NCI-H524 (cell line): Measurements from ENCODE around the gene OR2D3.
"Not testable (repeated sequence)": the region's sequence is repeated elsewhere in the genome, so short reads cannot be mapped to it uniquely, and the experiment has no call there.

ENCODE experiments used
- DNase-seq, 2 experiments: peaks; one replicate each; lab custom pipeline; 2025; lab: John Stamatoyannopoulos, UW

Gene OR2D3

GRCh38 chr11:6920702-6921101 is at the start of gene OR2D3:
Gene OR2D3 (plus strand): TSS chr11:6921002. CDS start chr11:6921002, 0 bp downstream.
- DNase-seq, result no peak

GRCh38 chr11:6871278-6871677 is 49.5 kb upstream of the OR2D3 start:
- no peak for DNase-seq

DNA sequence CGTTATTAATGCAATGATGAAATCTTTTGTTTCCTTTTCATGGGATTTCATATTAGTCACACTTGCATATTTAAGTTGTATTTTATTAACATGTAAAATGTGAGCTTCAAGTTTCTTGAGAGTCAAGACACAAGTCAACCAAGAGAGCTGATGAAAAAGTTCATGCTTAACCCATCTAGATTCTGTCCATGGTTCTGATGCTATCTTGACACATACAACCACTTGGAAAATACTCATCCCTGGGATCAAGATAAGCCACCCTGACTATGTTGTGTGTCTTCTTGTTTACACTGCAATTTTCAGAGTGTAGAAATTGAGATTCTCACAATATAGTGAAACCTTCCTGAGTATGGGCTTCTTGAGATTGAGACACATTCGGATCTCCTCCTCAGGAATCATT is 45.0 kb upstream of the OR2D3 start:
- DNase-seq, result no peak

GRCh38 chr11:6876325-6876724 is 44.5 kb upstream of the OR2D3 start, which contains the start of gene OR10A4:
Gene OR10A4 (plus strand): TSS chr11:6876625. CDS start chr11:6876648, 23 bp downstream.
- DNase-seq, result no peak

- no peak for DNase-seq
Measured at GRCh38 chr11:6876914-6877313, 43.9 kb upstream of the OR2D3 start.

DNA sequence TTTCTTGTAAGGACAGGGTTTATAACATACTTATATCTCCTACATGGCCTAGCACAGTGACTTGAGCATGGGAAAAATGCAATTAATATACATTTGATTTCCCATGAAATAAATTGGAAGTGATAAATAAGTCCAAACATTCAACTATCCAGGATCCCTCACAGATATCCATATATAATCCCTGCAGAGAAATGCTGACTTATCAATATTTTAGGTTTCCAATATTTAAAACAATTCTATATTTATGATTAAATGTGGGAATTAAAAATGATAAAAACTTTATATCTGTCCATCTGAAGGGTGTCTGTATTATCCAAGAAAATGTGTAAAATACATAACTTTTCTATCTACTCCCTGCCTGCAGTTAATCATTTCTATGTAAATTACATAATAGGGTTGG is 38.1 kb upstream of the OR2D3 start:
- DNase-seq, result no peak

DNA sequence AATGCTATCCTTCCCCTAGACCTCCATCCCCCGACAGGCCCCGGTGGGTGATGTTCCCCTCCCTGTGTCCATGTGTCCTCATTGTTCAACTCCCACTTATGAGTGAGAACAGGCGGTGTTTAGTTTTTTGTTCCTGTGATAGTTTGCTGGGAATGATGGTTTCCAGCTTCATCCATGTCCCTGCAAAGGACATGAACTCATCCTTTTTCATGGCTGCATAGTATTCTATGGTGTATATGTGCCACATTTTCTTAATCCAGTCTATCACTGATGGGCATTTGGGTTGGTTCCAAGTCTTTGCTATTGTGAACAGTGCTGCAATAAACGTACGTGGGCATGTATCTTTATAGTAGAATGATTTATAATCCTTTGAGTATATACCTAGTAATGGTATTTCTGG is 33.1 kb upstream of the OR2D3 start:
- DNase-seq, result not testable (repeated sequence)

DNA sequence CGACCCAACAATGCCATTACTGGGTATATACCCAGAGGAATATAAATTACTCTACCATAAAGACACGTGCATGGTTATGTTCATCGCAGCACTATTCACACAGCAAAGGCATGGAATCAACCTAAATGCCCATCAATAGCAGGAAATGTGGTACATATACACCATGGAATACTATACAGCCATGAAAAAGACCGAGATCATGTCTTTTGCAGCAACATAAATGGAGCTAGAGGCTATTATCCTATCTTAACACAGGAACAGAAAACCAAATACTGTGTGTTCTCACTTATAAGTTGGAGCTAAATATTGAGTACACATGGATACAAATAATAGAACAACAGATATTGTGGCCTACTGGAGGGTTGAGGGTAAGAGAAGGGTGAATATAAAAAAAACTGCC is 32.0 kb upstream of the OR2D3 start:
- DNase-seq, result no peak

DNA sequence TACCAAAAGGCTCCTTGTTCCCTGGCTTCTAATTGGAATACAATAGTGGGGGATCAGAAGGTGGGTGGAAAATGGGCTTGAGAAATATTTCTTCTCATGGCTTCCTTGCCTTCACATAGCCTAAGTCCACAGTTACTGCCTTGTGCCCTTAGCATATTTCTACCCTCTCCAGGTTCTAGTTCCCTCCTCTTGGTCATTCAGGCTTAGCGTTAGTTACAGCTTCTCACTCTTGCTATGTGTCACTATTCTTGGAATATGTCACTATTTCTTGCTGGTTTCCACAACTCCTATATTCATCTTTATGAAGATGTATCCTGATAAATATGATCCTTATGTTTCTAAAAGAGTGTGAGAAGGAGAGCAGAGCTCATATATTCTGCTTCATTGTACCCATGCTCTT is 31.0 kb upstream of the OR2D3 start:
- no peak for DNase-seq

DNA sequence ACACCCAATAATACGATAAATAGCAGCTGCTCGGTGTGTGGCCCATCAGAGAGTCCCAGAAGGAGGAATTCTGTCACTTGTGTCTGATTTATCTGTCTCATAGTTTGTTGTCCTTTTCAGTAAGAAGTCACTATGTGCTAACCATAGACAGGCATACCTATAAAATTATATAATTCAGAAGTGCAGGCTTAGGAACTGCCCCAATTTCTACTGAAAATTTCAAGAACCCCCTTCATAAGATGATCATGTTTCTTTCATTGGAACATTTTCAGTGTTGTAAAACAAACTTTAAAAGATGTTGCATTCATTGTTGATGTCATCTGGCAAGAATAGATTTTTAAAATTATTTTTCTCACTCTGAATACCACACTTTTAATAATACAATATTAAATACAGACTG is 28.4 kb upstream of the OR2D3 start, which contains the start of gene OR2D2:
Gene OR2D2 (minus strand): TSS at position 101 of the 400 bp plus-strand sequence. CDS start 0 bp downstream, at position 101.
- no peak for DNase-seq

DNA sequence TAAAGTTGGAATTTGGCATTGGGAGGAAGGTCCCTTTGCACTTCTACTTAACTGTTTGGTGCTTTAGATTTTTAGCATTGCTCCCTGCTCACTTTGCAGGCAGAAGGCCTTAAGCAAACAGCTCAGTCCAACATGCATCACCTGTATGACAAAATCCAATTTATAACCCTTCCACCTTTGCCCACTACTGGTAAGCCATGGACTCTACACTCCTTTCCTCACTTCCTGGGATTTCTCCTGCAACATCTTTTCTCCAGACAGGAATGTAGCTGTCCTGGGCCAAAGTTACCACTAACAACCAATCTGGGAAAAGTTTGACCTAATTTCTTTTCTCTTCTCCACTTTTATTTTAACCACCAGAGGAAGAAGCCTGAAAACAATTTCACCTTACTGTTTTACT is 26.7 kb upstream of the OR2D3 start:
- no peak for DNase-seq

- DNase-seq, result no peak
Measured at GRCh38 chr11:6895010-6895409, 25.8 kb upstream of the OR2D3 start.

DNA sequence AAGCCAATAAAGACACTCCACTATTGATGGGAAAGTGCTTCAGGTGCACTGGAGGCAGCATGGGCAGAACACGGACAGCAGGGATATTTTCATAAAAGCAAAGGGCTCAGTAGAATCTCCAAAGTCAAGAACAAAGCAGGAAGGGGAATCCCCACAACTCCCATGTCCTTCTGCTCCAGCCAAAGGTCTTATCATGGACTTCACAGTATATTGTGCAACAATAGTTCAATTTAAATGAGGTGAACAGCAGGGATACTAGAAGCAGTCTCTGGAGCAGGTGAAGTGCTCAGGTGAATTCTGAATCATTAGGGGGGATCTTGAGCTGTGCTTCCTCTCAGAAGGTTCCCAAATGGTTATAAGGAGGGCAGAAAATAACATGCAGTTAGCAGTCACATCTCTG is 21.9 kb upstream of the OR2D3 start:
- no peak for DNase-seq

GRCh38 chr11:6900327-6900999 is 20.3 kb upstream of the OR2D3 start:
- no peak for DNase-seq

DNA sequence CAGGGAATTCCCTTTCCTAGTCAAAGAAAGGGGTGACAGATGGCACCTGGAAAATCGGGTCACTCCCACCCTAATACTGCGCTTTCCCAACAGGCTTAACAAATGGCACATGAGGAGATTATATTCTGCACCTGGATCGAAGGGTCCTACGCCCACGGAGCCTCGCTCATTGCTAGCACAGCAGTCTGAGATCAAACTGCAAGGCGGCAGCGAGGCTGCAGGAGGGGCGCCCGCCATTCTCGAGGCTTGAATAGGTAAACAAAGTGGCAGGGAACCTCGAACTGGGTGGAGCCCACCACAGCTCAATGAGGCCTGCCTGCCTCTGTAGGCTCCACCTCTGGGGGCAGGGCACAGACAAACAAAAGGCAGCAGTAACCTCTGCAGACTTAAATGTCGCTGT is 16.0 kb upstream of the OR2D3 start:
- DNase-seq, result not testable (repeated sequence)

- no peak for DNase-seq
Measured at GRCh38 chr11:6911378-6911777, 9.4 kb upstream of the OR2D3 start.

DNA sequence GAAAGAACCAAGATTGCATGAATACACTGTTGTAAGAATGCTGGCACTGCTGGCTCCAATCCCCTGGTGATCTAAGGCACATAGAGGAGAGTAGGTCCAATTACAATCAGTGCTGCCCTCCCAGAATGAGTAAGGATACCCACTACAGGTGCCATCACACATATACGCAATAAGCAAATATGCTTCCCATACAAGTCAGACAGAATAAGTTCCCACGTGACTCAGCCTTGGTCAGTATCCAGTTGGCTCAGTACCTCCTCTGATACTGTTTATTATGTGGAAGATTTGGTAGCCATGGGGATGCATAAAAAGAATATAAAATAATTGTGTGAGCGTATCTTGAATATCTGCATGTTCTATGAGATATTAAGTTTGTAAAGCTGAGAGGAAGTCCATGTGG is 8.9 kb upstream of the OR2D3 start:
- no peak for DNase-seq

DNA sequence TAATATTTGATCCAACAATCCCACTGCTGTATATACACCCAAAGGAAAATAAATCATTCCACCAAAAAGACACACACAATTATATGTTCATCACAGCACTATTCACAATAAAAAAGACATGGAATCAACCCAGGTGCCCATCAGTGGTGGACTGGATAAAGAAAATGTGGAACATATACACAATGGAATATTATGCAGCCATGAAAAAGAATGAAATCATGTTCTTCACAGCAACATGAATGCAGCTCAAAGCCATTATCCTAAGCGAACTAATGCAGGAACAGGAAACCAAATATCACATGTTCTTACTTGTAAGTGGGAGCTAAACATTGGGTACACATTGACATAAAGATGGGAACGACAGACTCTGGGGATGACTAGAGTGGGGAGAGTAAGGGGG is 1.1 kb upstream of the OR2D3 start:
- no peak for DNase-seq

- DNase-seq, result no peak
Measured at GRCh38 chr11:6925007-6925577, 4.3 kb downstream of the OR2D3 start.

DNA sequence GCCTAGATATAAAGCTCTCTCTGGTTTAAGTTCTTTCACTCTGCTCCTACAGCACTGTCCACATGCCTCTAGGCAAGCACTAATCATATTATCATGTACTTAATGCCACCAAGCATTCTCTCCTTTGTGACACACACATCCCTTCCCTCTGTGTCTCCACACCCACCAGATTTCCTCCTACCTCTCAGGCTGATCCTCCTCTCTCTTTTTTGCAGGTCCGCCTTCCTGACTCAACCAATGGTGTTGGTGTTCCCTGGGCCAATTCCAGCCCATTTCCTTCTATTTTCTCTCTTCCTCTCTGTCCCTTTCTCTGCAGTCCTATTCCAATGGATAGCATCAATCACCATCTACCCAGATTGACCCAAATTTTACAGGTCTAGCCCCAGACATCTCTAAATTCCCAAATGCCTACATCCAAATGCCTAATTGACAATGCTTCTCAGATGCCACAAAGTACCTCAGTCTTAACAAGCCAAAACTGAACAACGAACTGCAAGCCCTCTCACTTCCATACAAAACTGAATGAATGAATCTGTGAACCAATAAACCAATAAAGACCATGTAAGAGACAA is 4.9 kb downstream of the OR2D3 start:
- DNase-seq, result peak; percentile 18 to 37

GRCh38 chr11:6926208-6927029 is 5.6 kb downstream of the OR2D3 start, which contains the start of gene ZNF215:
Gene ZNF215 (plus strand): TSS chr11:6926426. CDS start chr11:6932273, 5,847 bp downstream.
- DNase-seq, result peak; percentile 69 to 82

DNA sequence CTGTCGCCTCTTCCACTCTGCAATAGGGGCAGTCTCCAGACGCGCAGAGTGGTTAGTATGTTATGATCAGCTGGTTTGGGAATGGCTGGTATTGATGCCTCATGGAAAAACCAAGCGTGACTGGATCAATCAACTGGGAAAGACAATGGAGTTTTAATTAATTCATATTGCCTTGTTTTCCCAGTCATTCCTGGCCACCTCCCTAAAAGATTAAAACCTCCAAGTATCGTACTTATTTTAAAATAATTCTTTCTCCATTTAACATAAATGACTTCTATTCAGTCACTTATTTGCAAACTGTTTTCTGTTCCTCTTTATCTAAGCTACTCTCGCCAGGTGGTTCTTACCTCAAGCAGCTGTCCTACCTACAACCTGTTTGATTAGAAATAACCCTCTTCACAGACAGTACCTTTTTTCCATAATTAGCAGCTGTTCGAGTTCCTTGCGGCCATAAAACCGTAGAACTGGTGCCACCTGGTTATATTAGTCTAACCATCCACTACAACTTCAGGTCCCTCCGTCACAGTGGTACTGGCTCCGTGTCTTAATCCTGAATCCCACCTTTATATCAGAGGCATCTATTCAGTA is 6.3 kb downstream of the OR2D3 start:
- DNase-seq, result peak in 1 of 2 experiments; percentile 39
